SK-N-SH (cell line): ENCODE data around the gene POU6F2. TPM values are rescaled to one million over a fixed set of nuclear protein-coding genes. Genes with fewer than 3 reads are reported as not detected.

Source experiments
- CTCF ChIA-PET: fragments of 300-600, 350-600 bp; formaldehyde crosslinking; extraction: SDS; loops from one replicate; lab custom pipeline; 2021; lab: Yijun Ruan, JAX
- POLR2A ChIA-PET: fragments of 350-600 bp; sonication (Branson Sonifier 250); formaldehyde crosslinking; extraction: SDS; loops from one replicate; lab custom pipeline; 2020; ENCODE audit warnings: antibody characterized with exemption, inconsistent platforms; lab: Yijun Ruan, JAX
- DNase-seq: peaks from one replicate; pipeline ENCODE4 v3.0.0; 2012
- H2AFZ ChIP-seq: fragments of 200-600 bp; sonication (generic); 2 replicates; pipeline ENCODE4 v1.8.1; 2016; ENCODE audit warnings: antibody characterized with exemption, mild to moderate bottlenecking, low read depth
- H3F3A ChIP-seq: fragments of 200-600 bp; sonication (generic); replicated peaks from 2 replicates; pipeline ENCODE3; 2016; ENCODE audit warnings: antibody characterized with exemption, mild to moderate bottlenecking; ENCODE audit not compliant: insufficient read depth
- H3K27ac ChIP-seq, 2 experiments: fragments of 200-500 bp in 1 of 2; fragments of 200-600 bp in 1 of 2; sonication (Bioruptor generic) in 1 of 2; sonication (generic), shearing (Covaris generic) in 1 of 2; 2 replicates each; pipeline versions ENCODE4 v1.5.1 to v1.6.1; 2014 to 2016; ENCODE audit warnings: low read depth in 2 of 2, inconsistent platforms in 1 of 2, low read length in 1 of 2, mild to moderate bottlenecking in 1 of 2, mixed read lengths in 1 of 2
- H3K27me3 ChIP-seq: fragments of 200-600 bp; sonication (generic), shearing (Covaris generic); 2 replicates; pipeline ENCODE4 v1.6.1; 2016; ENCODE audit warnings: mixed run types; ENCODE audit not compliant: insufficient read depth
- H3K36me3 ChIP-seq, 2 experiments: fragments of 200-500 bp in 1 of 2; fragments of 200-600 bp in 1 of 2; sonication (Bioruptor generic) in 1 of 2; sonication (generic) in 1 of 2; replicated peaks in 1 of 2; 2 replicates each; pipeline versions ENCODE3 to v1.5.1; 2014 to 2016; ENCODE audit warnings: low read length in 1 of 2, mild to moderate bottlenecking in 1 of 2; ENCODE audit not compliant: insufficient read depth in 2 of 2, control insufficient read depth in 1 of 2
- H3K4me1 ChIP-seq, 2 experiments: fragments of 200-500 bp in 1 of 2; fragments of 200-600 bp in 1 of 2; sonication (Bioruptor generic) in 1 of 2; sonication (generic), shearing (Covaris generic) in 1 of 2; 2 replicates each; pipeline versions ENCODE4 v1.5.1 to v1.6.1; 2014 to 2016; ENCODE audit warnings: low read depth in 1 of 2, low read length in 1 of 2, mixed run types in 1 of 2; ENCODE audit not compliant: insufficient read depth in 2 of 2, control insufficient read depth in 1 of 2
- H3K4me2 ChIP-seq: fragments of 200-600 bp; sonication (generic), shearing (Covaris generic); 2 replicates; pipeline ENCODE4 v1.6.1; 2017; ENCODE audit warnings: mixed run types
- H3K4me3 ChIP-seq, 2 experiments: fragments of 200-500 bp in 1 of 2; fragments of 200-600 bp in 1 of 2; sonication (Bioruptor generic) in 1 of 2; sonication (generic), shearing (Covaris generic) in 1 of 2; 2 replicates each; pipeline versions ENCODE4 v1.5.1 to v1.8.1; 2014 to 2016; ENCODE audit warnings: low read depth in 2 of 2, inconsistent platforms in 1 of 2, low read length in 1 of 2, mild to moderate bottlenecking in 1 of 2, mixed read lengths in 1 of 2, moderate library complexity in 1 of 2
- H3K79me2 ChIP-seq: fragments of 200-600 bp; sonication (generic); 2 replicates; pipeline ENCODE4 v1.8.1; 2017; ENCODE audit warnings: mild to moderate bottlenecking; ENCODE audit not compliant: insufficient read depth
- H3K9ac ChIP-seq: fragments of 200-600 bp; sonication (generic); 2 replicates; pipeline ENCODE4 v1.6.1; 2017; ENCODE audit warnings: mixed run types
- H3K9me2 ChIP-seq: fragments of 200-600 bp; sonication (generic); 2 replicates; pipeline ENCODE4 v1.6.1; 2017; ENCODE audit warnings: mixed run types
- H3K9me3 ChIP-seq: fragments of 200-600 bp; sonication (generic); 2 replicates; pipeline ENCODE4 v1.6.1; 2017; ENCODE audit warnings: mixed run types, mild to moderate bottlenecking, moderate library complexity
- H4K20me1 ChIP-seq: fragments of 200-600 bp; sonication (generic); 2 replicates; pipeline ENCODE4 v1.6.1; 2017; ENCODE audit warnings: mild to moderate bottlenecking, mixed run types; ENCODE audit not compliant: insufficient read depth
- CHD2 ChIP-seq: fragments of 150-350 bp; IDR thresholded peaks from 2 replicates; pipeline ENCODE4 v1.6.1; 2018; ENCODE audit warnings: low read length; ENCODE audit not compliant: partially characterized antibody
- ELF1 ChIP-seq: IDR thresholded peaks from 2 replicates; pipeline ENCODE4 v1.4.0; 2012
- FOSL2 ChIP-seq: IDR thresholded peaks from 2 replicates; pipeline ENCODE4 v1.4.0; 2012; ENCODE audit warnings: low read depth, mild to moderate bottlenecking, moderate library complexity, borderline replicate concordance
- FOXJ3 ChIP-seq: sonication (generic); formaldehyde crosslinking; IDR thresholded peaks from 2 replicates; pipeline ENCODE4 v1.5.1; 2020; ENCODE audit warnings: mild to moderate bottlenecking, missing genetic modification reagents
- FOXM1 ChIP-seq: IDR thresholded peaks from 2 replicates; pipeline ENCODE4 v1.4.0; 2012; ENCODE audit warnings: low read depth, mild to moderate bottlenecking
- GABPA ChIP-seq: IDR thresholded peaks from 2 replicates; pipeline ENCODE4 v1.4.0; 2012; ENCODE audit warnings: low read depth, mild to moderate bottlenecking
- GATA2 ChIP-seq: sonication (generic); formaldehyde crosslinking; IDR thresholded peaks from 2 replicates; pipeline ENCODE4 v1.5.0; 2020; ENCODE audit warnings: mild to moderate bottlenecking, missing genetic modification reagents
- JUND ChIP-seq: IDR thresholded peaks from 2 replicates; pipeline ENCODE4 v1.4.0; 2012
- MAX ChIP-seq: IDR thresholded peaks from 2 replicates; pipeline ENCODE4 v1.4.0; 2012; ENCODE audit warnings: low read depth
- MXI1 ChIP-seq: IDR thresholded peaks from 2 replicates; pipeline ENCODE4 v1.6.1; 2012; ENCODE audit warnings: mild to moderate bottlenecking, low read depth, low read length, improper control_type of control experiment
- NFIC ChIP-seq: IDR thresholded peaks from 2 replicates; pipeline ENCODE4 v1.4.0; 2012; ENCODE audit warnings: borderline replicate concordance
- PBX3 ChIP-seq: IDR thresholded peaks from 2 replicates; pipeline ENCODE4; 2012
- RAD21 ChIP-seq: IDR thresholded peaks from 2 replicates; pipeline ENCODE4 v1.6.1; 2012; ENCODE audit warnings: mild to moderate bottlenecking, low read length
- RCOR1 ChIP-seq: fragments of 150-350 bp; IDR thresholded peaks from 2 replicates; pipeline ENCODE4 v1.6.1; 2017; ENCODE audit warnings: antibody characterized with exemption, low read length
- SIN3A ChIP-seq: IDR thresholded peaks from 2 replicates; pipeline ENCODE4 v1.6.1; 2012; ENCODE audit warnings: low read depth, mild to moderate bottlenecking, low read length, moderate library complexity, borderline replicate concordance
- TEAD4 ChIP-seq: IDR thresholded peaks from 2 replicates; pipeline ENCODE4 v1.4.0; 2012; ENCODE audit warnings: mild to moderate bottlenecking, borderline replicate concordance; ENCODE audit not compliant: insufficient read depth
- USF1 ChIP-seq: IDR thresholded peaks from 2 replicates; pipeline ENCODE4 v1.4.0; 2012; ENCODE audit warnings: low read depth, borderline replicate concordance
- USF2 ChIP-seq: fragments of 150-350 bp; IDR thresholded peaks from 2 replicates; pipeline ENCODE4 v1.6.1; 2017; ENCODE audit warnings: antibody characterized with exemption, low read length, low read depth, borderline replicate concordance
- WGBS: methylation state at CpG from one replicate; pipeline ENCODE4 v1.1.6; 2017; ENCODE audit warnings: low lambda C conversion rate; 5-methylcytosine and 5-hydroxymethylcytosine counted together
- polyA plus RNA-seq, 3 experiments: library from polyadenylated mRNA; depleted of rRNA; stranded (reverse); fragments of >200 nt; gene quantifications; 2 replicates each; pipeline ENCODE4 v1.2.3, GENCODE V29; 2012

POU6F2 gene
- polyA plus RNA-seq, 1 of the 3 experiments (the other 2 are of a cell fraction), result under 0.01 TPM

- TF ChIP-seq MXI1, result no peak
- no peak for TF ChIP-seq NFIC
- TF ChIP-seq CHD2, result no peak
- no peak for TF ChIP-seq USF2
- TF ChIP-seq FOSL2, result no peak
- TF ChIP-seq USF1, result no peak
- TF ChIP-seq TEAD4, result no peak
- TF ChIP-seq ELF1, result no peak
- no peak for TF ChIP-seq SIN3A
- no peak for TF ChIP-seq GABPA
- TF ChIP-seq FOXJ3 (CRISPR knock-in tag), result no peak
- TF ChIP-seq JUND, result no peak
- no peak for TF ChIP-seq RCOR1
- TF ChIP-seq PBX3, result no peak
- no peak for TF ChIP-seq GATA2 (CRISPR knock-in tag)
- no peak for TF ChIP-seq FOXM1
- TF ChIP-seq RAD21, result no peak
- TF ChIP-seq MAX, result no peak
- Histone ChIP-seq H3K36me3 (no peaks in the 10 kb centered on the region), H3K27me3 (peaks cover 4% of the 10 kb centered on the region; the same call in 1 of the 2 replicates), H4K20me1 (no peaks in the 10 kb centered on the region), H3F3A (no peaks in the 10 kb centered on the region), H3K9ac (no peak overlapping the region), H2AFZ (no peak overlapping the region), H3K27ac (no peak overlapping the region), H3K4me1 (no peaks in the 10 kb centered on the region), H3K9me3 (no peaks in the 10 kb centered on the region), H3K79me2 (no peaks in the 10 kb centered on the region), H3K9me2 (no peaks in the 10 kb centered on the region), H3K4me3 (no peak overlapping the region), H3K4me2 (peak overlapping the region; percentile 13; the same call in 1 of the 2 replicates)
- no peak for DNase-seq
- CTCF ChIA-PET, result no interaction called here
- POLR2A ChIA-PET, result no interaction called here
- 26% methylated on average over 26 of the region's 26 CpGs for WGBS
Observed at GRCh38 chr7:39130857-39131526, 153.3 kb downstream of the POU6F2 start.
